ENCODE data around the gene USP25.
A peak's percentile ranks its signal among the peaks of the same experiment; 100 is the strongest.

The USP25 gene

GRCh38 chr21:15820852-15821379, 91.1 kb downstream of the USP25 start:
- H3K27me3 ChIP-seq (ENCODE audit: insufficient read depth, low read depth, severe bottlenecking): no peaks in the 10 kb centered on the region
- 0 out of 2 replicates have a peak, but pooled peaks cover 6% of the 10 kb centered on the region for H3K36me3 ChIP-seq
- H3K27ac ChIP-seq: no peak overlapping the region
- TF ChIP-seq CTCF (IDR thresholded peaks at IDR 0.05; ENCODE audit: low read depth, low read length): no peak
- no peak for DNase-seq
- H3K9me3 ChIP-seq (ENCODE audit: severe bottlenecking): no peaks in the 10 kb centered on the region
- no peak overlapping the region for H3K4me3 ChIP-seq (ENCODE audit: low read depth, low read length)

GRCh38 chr21:15823486-15824150, 93.8 kb downstream of the USP25 start:
- no peaks in the 10 kb centered on the region for H3K9me3 ChIP-seq (ENCODE audit: severe bottlenecking)
- H3K27ac ChIP-seq: no peak overlapping the region
- H3K4me3 ChIP-seq (ENCODE audit: low read depth, low read length): no peak overlapping the region
- peaks cover 4% of the 10 kb centered on the region; the same call in 1 of the 2 replicates for H3K36me3 ChIP-seq
- DNase-seq: no peak
- H3K27me3 ChIP-seq (ENCODE audit: insufficient read depth, low read depth, severe bottlenecking): no peaks in the 10 kb centered on the region
- TF ChIP-seq CTCF (IDR thresholded peaks at IDR 0.05; ENCODE audit: low read depth, low read length): no peak

DNA sequence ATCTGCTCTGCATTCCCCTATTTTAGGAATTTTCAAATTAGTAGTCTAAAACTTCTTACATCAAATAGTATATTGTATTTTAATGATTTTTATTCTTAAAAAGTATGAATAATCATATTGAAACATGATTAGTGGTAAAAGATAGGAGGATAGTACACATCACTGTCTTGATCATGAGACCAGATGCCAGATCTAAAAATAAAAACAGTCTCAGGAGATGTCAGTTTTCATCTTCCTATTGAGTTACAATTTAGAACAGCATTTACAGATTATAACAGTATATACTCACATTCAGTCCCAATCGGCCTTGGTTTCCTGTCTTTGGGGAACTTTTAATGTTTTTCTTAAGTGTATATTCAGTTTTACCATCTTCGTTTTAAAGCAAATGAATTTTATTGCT, 95.9 kb downstream of the USP25 start:
- no peaks in the 10 kb centered on the region; the same call in 1 of the 2 replicates for H3K36me3 ChIP-seq
- no peak for DNase-seq
- H3K27ac ChIP-seq: no peak overlapping the region

DNA sequence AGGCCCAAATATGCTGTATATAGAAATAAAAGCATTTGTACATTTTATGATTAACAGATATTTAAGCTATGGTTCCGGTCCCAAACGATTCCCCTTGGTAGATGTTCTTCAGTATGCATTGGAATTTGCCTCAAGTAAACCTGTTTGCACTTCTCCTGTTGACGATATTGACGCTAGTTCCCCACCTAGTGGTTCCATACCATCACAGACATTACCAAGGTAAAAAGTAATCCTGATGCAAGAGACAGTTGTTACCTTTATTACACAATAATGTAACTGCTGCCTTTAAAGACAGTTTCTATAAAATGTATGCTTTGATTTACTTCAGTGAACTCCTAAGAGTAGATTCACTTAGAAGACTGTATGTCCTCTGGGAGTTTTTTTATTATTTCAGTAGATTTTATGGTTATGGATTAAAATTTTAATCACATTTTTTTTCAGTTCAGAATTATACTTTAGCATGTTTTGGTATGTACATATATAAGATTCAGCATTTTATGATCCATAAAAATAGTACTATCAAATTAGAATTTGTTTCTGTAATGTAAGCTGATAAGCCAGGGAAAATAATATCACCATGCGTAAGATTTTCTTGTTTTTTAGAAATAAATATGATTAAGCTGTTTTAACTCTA, 96.5 kb downstream of the USP25 start:
- Histone ChIP-seq H3K27ac (no peak overlapping the region), H3K9me3 (ENCODE audit: severe bottlenecking) (no peaks in the 10 kb centered on the region), H3K4me3 (ENCODE audit: low read depth, low read length) (no peak overlapping the region), H3K27me3 (ENCODE audit: insufficient read depth, low read depth, severe bottlenecking) (no peaks in the 10 kb centered on the region), H3K36me3 (no peaks in the 10 kb centered on the region; the same call in 1 of the 2 replicates)
- TF ChIP-seq CTCF (IDR thresholded peaks at IDR 0.05; ENCODE audit: low read depth, low read length): peak; percentile 46
- peak; percentile 16 for DNase-seq

More for the DNA sequence above, 95.9 kb downstream of the USP25 start:
- H3K9me3 ChIP-seq (ENCODE audit: severe bottlenecking): no peaks in the 10 kb centered on the region
- no peak for TF ChIP-seq CTCF (IDR thresholded peaks at IDR 0.05; ENCODE audit: low read depth, low read length)
- no peaks in the 10 kb centered on the region for H3K27me3 ChIP-seq (ENCODE audit: insufficient read depth, low read depth, severe bottlenecking)
- no peak overlapping the region for H3K4me3 ChIP-seq (ENCODE audit: low read depth, low read length)

DNA sequence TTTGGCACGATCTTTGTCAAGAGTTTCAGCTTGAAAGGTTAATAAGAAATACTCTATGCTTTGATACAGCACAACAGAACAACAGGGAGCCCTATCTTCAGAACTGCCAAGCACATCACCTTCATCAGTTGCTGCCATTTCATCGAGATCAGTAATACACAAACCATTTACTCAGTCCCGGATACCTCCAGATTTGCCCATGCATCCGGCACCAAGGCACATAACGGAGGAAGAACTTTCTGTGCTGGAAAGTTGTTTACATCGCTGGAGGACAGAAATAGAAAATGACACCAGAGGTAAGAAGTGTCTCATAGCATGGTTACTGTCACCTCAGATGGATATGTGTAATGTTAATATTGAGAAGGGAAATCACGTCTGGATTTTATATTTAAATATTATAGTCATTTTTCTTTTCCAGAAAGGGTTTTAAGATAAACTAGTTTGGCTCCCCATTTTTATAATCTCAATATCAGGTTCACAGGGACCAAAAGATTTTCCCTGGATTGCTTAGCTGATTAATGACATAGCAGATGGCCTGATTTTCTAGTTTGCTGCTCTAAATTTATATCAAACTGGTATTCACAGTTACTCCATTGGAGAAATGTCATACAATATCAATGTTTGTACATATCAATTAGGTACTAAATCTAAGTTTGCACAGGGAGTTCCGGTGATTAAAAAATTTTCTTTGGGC, 97.3 kb downstream of the USP25 start:
- no peak for TF ChIP-seq CTCF (IDR thresholded peaks at IDR 0.05; ENCODE audit: low read depth, low read length)
- no peak overlapping the region for H3K4me3 ChIP-seq (ENCODE audit: low read depth, low read length)
- no peaks in the 10 kb centered on the region; the same call in 1 of the 2 replicates for H3K36me3 ChIP-seq
- no peak for DNase-seq
- H3K27me3 ChIP-seq (ENCODE audit: insufficient read depth, low read depth, severe bottlenecking): no peaks in the 10 kb centered on the region
- no peak overlapping the region for H3K27ac ChIP-seq
- no peaks in the 10 kb centered on the region for H3K9me3 ChIP-seq (ENCODE audit: severe bottlenecking)

Data from WERI-Rb-1 (cell line).